SU-DHL-6 (cell line): ENCODE data around the gene NSUN7.

Source experiments
- H2AFZ ChIP-seq: fragments of 200-600 bp; sonication (generic); 2 replicates; pipeline ENCODE4 v1.6.1; 2014; ENCODE audit warnings: low read depth, mild to moderate bottlenecking, moderate library complexity, mixed read lengths, antibody characterized with exemption, low read length; ENCODE audit not compliant: severe bottlenecking
- H3F3A ChIP-seq: fragments of 200-600 bp; shearing (Covaris generic); 2 replicates; pipeline ENCODE4 v1.6.0; 2016; ENCODE audit warnings: antibody characterized with exemption, mild to moderate bottlenecking; ENCODE audit not compliant: insufficient read depth
- H3K27ac ChIP-seq: fragments of 200-600 bp; sonication (generic); 2 replicates; pipeline ENCODE4 v1.5.1; 2016; ENCODE audit warnings: low read depth, mild to moderate bottlenecking, low read length, moderate library complexity, mixed read lengths
- H3K27me3 ChIP-seq: fragments of 200-600 bp; sonication (generic), shearing (Covaris generic); 2 replicates; pipeline ENCODE4 v1.6.0; 2014; ENCODE audit warnings: mild to moderate bottlenecking, low read length
- H3K36me3 ChIP-seq: fragments of 200-600 bp; sonication (generic); 2 replicates; pipeline ENCODE4 v1.6.1; 2014; ENCODE audit warnings: mild to moderate bottlenecking, low read length, mixed read lengths
- H3K4me2 ChIP-seq: fragments of 300-600, 200-600 bp; shearing (Covaris generic), sonication (generic); 2 replicates; pipeline ENCODE4 v1.6.0; 2014; ENCODE audit warnings: low read length, low read depth, mild to moderate bottlenecking; ENCODE audit not compliant: poor library complexity, severe bottlenecking
- H3K4me3 ChIP-seq: fragments of 200-600 bp; sonication (generic); 2 replicates; pipeline ENCODE4 v1.5.1; 2014; ENCODE audit warnings: antibody characterized with exemption, low read length, mild to moderate bottlenecking, mixed read lengths; ENCODE audit not compliant: insufficient read depth, poor library complexity, severe bottlenecking
- H3K79me2 ChIP-seq: fragments of 200-600 bp; sonication (generic); 2 replicates; pipeline ENCODE4 v1.6.1; 2014; ENCODE audit warnings: mild to moderate bottlenecking, low read length, moderate library complexity; ENCODE audit not compliant: insufficient read depth
- H3K9ac ChIP-seq: fragments of 200-600 bp; sonication (generic); 2 replicates; pipeline ENCODE4 v1.7.0; 2014; ENCODE audit warnings: mild to moderate bottlenecking, low read length
- H3K9me2 ChIP-seq: fragments of 200-600 bp; sonication (generic); replicated peaks from 2 replicates; pipeline ENCODE4 v1.6.1; 2014; ENCODE audit warnings: low read length; ENCODE audit not compliant: insufficient read depth
- H3K9me3 ChIP-seq: fragments of 200-600 bp; sonication (generic); 2 replicates; pipeline ENCODE4 v1.6.1; 2014; ENCODE audit warnings: low read length, mixed read lengths; ENCODE audit not compliant: insufficient read depth
- H4K20me1 ChIP-seq: fragments of 200-600 bp; sonication (generic); 2 replicates; pipeline ENCODE4 v1.6.1; 2014; ENCODE audit warnings: low read depth, mild to moderate bottlenecking, antibody characterized with exemption, low read length, moderate library complexity, mixed read lengths
- CTCF ChIP-seq: fragments of 200-600 bp; sonication (generic); IDR thresholded peaks from one replicate; pipeline ENCODE4 v1.5.1; 2017; ENCODE audit warnings: antibody characterized with exemption, mild to moderate bottlenecking, low read length, moderate library complexity; ENCODE audit not compliant: insufficient read depth, poor library complexity, severe bottlenecking
- EZH2phosphoT487 ChIP-seq: fragments of 200-600 bp; sonication (generic), shearing (Covaris generic); conservative IDR thresholded peaks from 2 replicates; pipeline ENCODE4 v1.6.1; 2018; ENCODE audit warnings: mild to moderate bottlenecking, antibody characterized with exemption, low read length, moderate library complexity, mixed read lengths

The NSUN7 gene

GRCh38 chr4:40718586-40718985, 31.2 kb upstream of the NSUN7 start:
- no peaks in the 10 kb centered on the region for H3K27me3 ChIP-seq
- H3K27ac ChIP-seq, result no peak overlapping the region
- no peaks in the 10 kb centered on the region for H3K9me3 ChIP-seq
- no peaks in the 10 kb centered on the region for H4K20me1 ChIP-seq
- no peak overlapping the region for H3K4me2 ChIP-seq
- H3K9me2 ChIP-seq, result no peaks in the 10 kb centered on the region
- no peaks in the 10 kb centered on the region for H3K36me3 ChIP-seq
- no peak for TF ChIP-seq CTCF
- no peak for TF ChIP-seq EZH2phosphoT487
- no peak overlapping the region for H3K4me3 ChIP-seq
- H3K79me2 ChIP-seq, result no peaks in the 10 kb centered on the region
- H3F3A ChIP-seq, result no peaks in the 10 kb centered on the region
- no peak overlapping the region for H2AFZ ChIP-seq
- H3K9ac ChIP-seq, result no peak overlapping the region

GRCh38 chr4:40719008-40719623, 30.6 kb upstream of the NSUN7 start:
- Histone ChIP-seq H4K20me1 (no peaks in the 10 kb centered on the region), H3K4me3 (no peak overlapping the region), H3K9me3 (no peaks in the 10 kb centered on the region), H3K9ac (no peak overlapping the region), H3K36me3 (no peaks in the 10 kb centered on the region), H2AFZ (no peak overlapping the region), H3K27ac (no peak overlapping the region), H3K79me2 (no peaks in the 10 kb centered on the region), H3K27me3 (no peaks in the 10 kb centered on the region), H3K9me2 (no peaks in the 10 kb centered on the region), H3K4me2 (no peak overlapping the region), H3F3A (no peaks in the 10 kb centered on the region)
- TF ChIP-seq EZH2phosphoT487 (no peak), CTCF (no peak)

GRCh38 chr4:40720351-40720750, 29.4 kb upstream of the NSUN7 start:
- Histone ChIP-seq H3K9ac (no peak overlapping the region), H3F3A (no peaks in the 10 kb centered on the region), H3K27ac (no peak overlapping the region), H3K27me3 (no peaks in the 10 kb centered on the region), H4K20me1 (no peaks in the 10 kb centered on the region), H3K9me2 (no peaks in the 10 kb centered on the region), H3K4me2 (no peak overlapping the region), H3K9me3 (no peaks in the 10 kb centered on the region), H3K4me3 (no peak overlapping the region), H3K36me3 (no peaks in the 10 kb centered on the region), H3K79me2 (no peaks in the 10 kb centered on the region), H2AFZ (no peak overlapping the region)
- no peak for TF ChIP-seq CTCF
- no peak for TF ChIP-seq EZH2phosphoT487
